GM23248 (cell line): ENCODE results near the gene THBS3. TPM values are rescaled to one million over a fixed set of nuclear protein-coding genes. Genes with fewer than 3 reads are reported as not detected.
"Not testable (repeated sequence)": the region's sequence is repeated elsewhere in the genome, so short reads cannot be mapped to it uniquely, and the experiment has no call there.

Source experiments
- DNase-seq: peaks from one replicate; pipeline ENCODE4 v3.0.0-alpha.2; 2015
- H2AFZ ChIP-seq: fragments of 200-600 bp; sonication (generic); 2 replicates; pipeline ENCODE4 v1.6.1; 2016; ENCODE audit warnings: antibody characterized with exemption
- H3F3A ChIP-seq: fragments of 200-600 bp; sonication (generic); 2 replicates; pipeline ENCODE4 v1.6.1; 2016; ENCODE audit warnings: mild to moderate bottlenecking, antibody characterized with exemption, mixed run types; ENCODE audit not compliant: insufficient read depth
- H3K27ac ChIP-seq: fragments of 200-600 bp; sonication (generic); 2 replicates; pipeline ENCODE4 v1.5.1; 2016; ENCODE audit warnings: mild to moderate bottlenecking
- H3K27me3 ChIP-seq: fragments of 200-600 bp; sonication (generic); replicated peaks from 2 replicates; pipeline ENCODE4 v1.6.1; 2016; ENCODE audit warnings: mild to moderate bottlenecking; ENCODE audit not compliant: insufficient read depth
- H3K36me3 ChIP-seq: fragments of 200-600 bp; sonication (generic); 2 replicates; pipeline ENCODE4 v1.6.1; 2016; ENCODE audit warnings: low read depth, mild to moderate bottlenecking
- H3K4me1 ChIP-seq: fragments of 200-600 bp; sonication (generic); 2 replicates; pipeline ENCODE4 v1.6.1; 2016; ENCODE audit warnings: mild to moderate bottlenecking; ENCODE audit not compliant: insufficient read depth
- H3K4me2 ChIP-seq: fragments of 200-600 bp; sonication (generic); one replicate; pipeline ENCODE4 v1.6.1; 2016; ENCODE audit warnings: mild to moderate bottlenecking; ENCODE audit not compliant: unreplicated experiment
- H3K4me3 ChIP-seq: fragments of 200-600 bp; sonication (generic); 2 replicates; pipeline ENCODE4 v1.5.1; 2016; ENCODE audit warnings: mild to moderate bottlenecking
- H3K79me2 ChIP-seq: fragments of 200-600 bp; sonication (generic); 2 replicates; pipeline ENCODE4 v1.6.1; 2016; ENCODE audit warnings: mild to moderate bottlenecking; ENCODE audit not compliant: insufficient read depth
- H3K9ac ChIP-seq: fragments of 200-600 bp; sonication (generic); 2 replicates; pipeline ENCODE4 v1.6.1; 2016; ENCODE audit warnings: mild to moderate bottlenecking
- H3K9me2 ChIP-seq: fragments of 200-600 bp; sonication (generic); 2 replicates; pipeline ENCODE4 v1.6.1; 2016; ENCODE audit warnings: mixed run types, mild to moderate bottlenecking, moderate library complexity; ENCODE audit not compliant: insufficient read depth
- H3K9me3 ChIP-seq: fragments of 200-600 bp; sonication (generic); one replicate; pipeline ENCODE4 v1.6.1; 2017; ENCODE audit warnings: low read depth
- H4K20me1 ChIP-seq: fragments of 200-600 bp; sonication (generic); 2 replicates; pipeline ENCODE4 v1.6.0; 2016; ENCODE audit not compliant: insufficient read depth
- EZH2 ChIP-seq: fragments of 200-600 bp; sonication (generic); IDR thresholded peaks from 2 replicates; pipeline ENCODE4 v1.6.1; 2018; ENCODE audit warnings: antibody characterized with exemption, mild to moderate bottlenecking; ENCODE audit not compliant: insufficient read depth, poor library complexity, severe bottlenecking
- EZH2phosphoT487 ChIP-seq: fragments of 200-600 bp; sonication (generic); IDR thresholded peaks from 2 replicates; pipeline ENCODE4 v1.6.1; 2018; ENCODE audit warnings: antibody characterized with exemption, moderate library complexity, mild to moderate bottlenecking, low read depth; ENCODE audit not compliant: insufficient read depth
- WGBS, 2 experiments: methylation state at CpG; one replicate each; pipeline ENCODE4 v1.1.6; 2015 to 2017; ENCODE audit warnings: low lambda C conversion rate in 2 of 2, low coverage in 1 of 2; ENCODE audit errors: missing lambda C conversion rate in 2 of 2; 5-methylcytosine and 5-hydroxymethylcytosine counted together
- in situ Hi-C: fragments of 300-500 bp; cut with MboI; formaldehyde crosslinking; loops from 2 replicates; pipeline ENCODE4 v1.15.0; 2020
- microRNA counts: library from miRNA; unstranded; fragments of <30 nt; microRNA quantifications from one replicate; lab custom pipeline; 2016
- polyA plus RNA-seq: library from polyadenylated mRNA; unstranded; fragments of >200 nt; fragmentation: Nextera tagmentation; extraction: Ambion mirVana; gene quantifications from 2 replicates; pipeline ENCODE4 v1.2.1, GENCODE V29; 2016
- small RNA-seq: library from RNA; depleted of rRNA; stranded (forward); fragments of <200 nt; gene quantifications from one replicate; pipeline ENCODE3, GENCODE V24; 2014; ENCODE audit warnings: low read depth, low replicate concordance
- total RNA-seq: library from RNA; depleted of rRNA; stranded (reverse); fragments of >200 nt; shearing (Covaris generic); gene quantifications from 2 replicates; pipeline ENCODE4 v1.2.3, GENCODE V29; 2014; rRNA removed

The THBS3 gene
- total and polyA plus RNA-seq, 2 experiments from 2014 or later: 16.6 to 20.6 TPM

GRCh38 chr1:155160128-155160527, 47.6 kb downstream of the THBS3 start:
- H3K9ac ChIP-seq: no peak overlapping the region
- 48 to 55% methylated on average over 8 of the region's 8 CpGs for WGBS, 2 experiments
- H3K4me1 ChIP-seq: no peaks in the 10 kb centered on the region
- no peaks in the 10 kb centered on the region for H3K9me3 ChIP-seq
- no peaks in the 10 kb centered on the region for H3K36me3 ChIP-seq
- no peaks in the 10 kb centered on the region for H4K20me1 ChIP-seq
- in situ Hi-C loops: no loop called here
- no peak overlapping the region for H3K4me2 ChIP-seq
- peaks cover 10% of the 10 kb centered on the region; the same call in 1 of the 2 replicates for H3K27me3 ChIP-seq
- DNase-seq: no peak
- no peaks in the 10 kb centered on the region for H3K79me2 ChIP-seq
- no peak for TF ChIP-seq EZH2
- no peak for TF ChIP-seq EZH2phosphoT487
- H2AFZ ChIP-seq: no peak overlapping the region
- H3K4me3 ChIP-seq: no peak overlapping the region
- no peaks in the 10 kb centered on the region for H3F3A ChIP-seq
- H3K27ac ChIP-seq: no peak overlapping the region
- no peaks in the 10 kb centered on the region for H3K9me2 ChIP-seq

GRCh38 chr1:155158991-155159390, 48.7 kb downstream of the THBS3 start:
- DNase-seq: no peak
- WGBS, 2 experiments: 50 to 56% methylated on average over 1 of the region's 1 CpG
- H3K27ac ChIP-seq: no peak overlapping the region
- no peak overlapping the region for H2AFZ ChIP-seq
- TF ChIP-seq EZH2 (no peak), EZH2phosphoT487 (no peak)
- H3K9ac ChIP-seq: no peak overlapping the region
- no peak overlapping the region for H3K4me3 ChIP-seq
- no peak overlapping the region for H3K4me2 ChIP-seq
- H3F3A ChIP-seq: no peaks in the 10 kb centered on the region
- H3K27me3 ChIP-seq: peaks cover 12% of the 10 kb centered on the region; the same call in 1 of the 2 replicates
- H3K79me2 ChIP-seq: no peaks in the 10 kb centered on the region
- in situ Hi-C loops: no loop called here
- no peaks in the 10 kb centered on the region for H3K9me2 ChIP-seq
- H3K36me3 ChIP-seq: no peaks in the 10 kb centered on the region
- no peaks in the 10 kb centered on the region for H4K20me1 ChIP-seq
- no peaks in the 10 kb centered on the region for H3K9me3 ChIP-seq
- no peaks in the 10 kb centered on the region for H3K4me1 ChIP-seq

GRCh38 chr1:155155996-155156643, 51.6 kb downstream of the THBS3 start:
- H3F3A ChIP-seq, H3K9me2 ChIP-seq, H3K9ac ChIP-seq, DNase-seq, H3K79me2 ChIP-seq, H4K20me1 ChIP-seq, H3K27ac ChIP-seq, H3K4me1 ChIP-seq, in situ Hi-C loops, H2AFZ ChIP-seq, H3K4me2 ChIP-seq, H3K36me3 ChIP-seq, H3K9me3 ChIP-seq, H3K4me3 ChIP-seq: not testable (repeated sequence)
- peaks cover 12% of the 10 kb centered on the region; the same call in 1 of the 2 replicates for H3K27me3 ChIP-seq
- WGBS, 2 experiments: 27 to 28% methylated on average over 3 of the region's 3 CpGs

MicroRNAs encoded within 50 kb of the gene (microRNA counts, 767-probe panel; counts per million panel counts)
- microRNA hsa-miR-92b-3p (lab: Ali Mortazavi, UCI): 447 counts per million, percentile 86 among the panel's probes with 10 or more counts

Small RNAs within 50 kb of the gene (small RNA-seq; reads per million reads assigned to genes)
- gene HMGN2P18: not detected

Other genes with a start within 250 kb of the THBS3 start
- 13.2 and 14.9 TPM in 2 replicates for gene PYGO2, start 246.1 kb downstream of the THBS3 start, total RNA-seq
- 14.7 and 15.4 TPM in 2 replicates for gene PYGO2, start 246.1 kb downstream of the THBS3 start, polyA plus RNA-seq
- gene SHC1, start 237.2 kb downstream of the THBS3 start, total RNA-seq: 295 and 319 TPM in 2 replicates
- 275 and 278 TPM in 2 replicates for gene SHC1, start 237.2 kb downstream of the THBS3 start, polyA plus RNA-seq
- 45.6 and 50.3 TPM in 2 replicates for gene CKS1B, start 233.2 kb downstream of the THBS3 start, total RNA-seq
- gene CKS1B, start 233.2 kb downstream of the THBS3 start, polyA plus RNA-seq: 113 and 119 TPM in 2 replicates
- gene FLAD1, start 224.6 kb downstream of the THBS3 start, total RNA-seq: 15.6 and 21.3 TPM in 2 replicates
- gene FLAD1, start 224.6 kb downstream of the THBS3 start, polyA plus RNA-seq: 26.4 and 30.2 TPM in 2 replicates
- gene LENEP, start 214.3 kb downstream of the THBS3 start, total RNA-seq: not detected in 2 replicates
- not detected in 2 replicates for gene LENEP, start 214.3 kb downstream of the THBS3 start, polyA plus RNA-seq
- 16.8 and 27.0 TPM in 2 replicates for gene ZBTB7B, start 205.1 kb downstream of the THBS3 start, total RNA-seq
- 2.3 and 2.9 TPM in 2 replicates for gene ZBTB7B, start 205.1 kb downstream of the THBS3 start, polyA plus RNA-seq
- not detected in 2 replicates for gene DCST2, start 174.1 kb downstream of the THBS3 start, total RNA-seq
- gene DCST2, start 174.1 kb downstream of the THBS3 start, polyA plus RNA-seq: 0.14 and 0.16 TPM in 2 replicates
- not detected in 2 replicates for gene DCST1, start 174.1 kb downstream of the THBS3 start, total RNA-seq
- gene DCST1, start 174.1 kb downstream of the THBS3 start, polyA plus RNA-seq: not detected in 2 replicates
- 85.6 and 109 TPM in 2 replicates for gene ADAM15, start 156.6 kb downstream of the THBS3 start, total RNA-seq
- gene ADAM15, start 156.6 kb downstream of the THBS3 start, polyA plus RNA-seq: 73.0 and 80.4 TPM in 2 replicates
- 2.4 and 5.5 TPM in 2 replicates for gene EFNA4, start 144.2 kb downstream of the THBS3 start, total RNA-seq
- gene EFNA4, start 144.2 kb downstream of the THBS3 start, polyA plus RNA-seq: 4.4 and 4.6 TPM in 2 replicates
- gene EFNA3, start 129.1 kb downstream of the THBS3 start, total RNA-seq: 1.4 and 3.0 TPM in 2 replicates
- 2.5 and 2.7 TPM in 2 replicates for gene EFNA3, start 129.1 kb downstream of the THBS3 start, polyA plus RNA-seq
- not detected in 2 replicates for gene EFNA1, start 80.0 kb downstream of the THBS3 start, total RNA-seq
- not detected in 2 replicates for gene EFNA1, start 80.0 kb downstream of the THBS3 start, polyA plus RNA-seq
- 33.4 and 34.1 TPM in 2 replicates for gene SLC50A1, start 72.0 kb downstream of the THBS3 start, total RNA-seq
- gene SLC50A1, start 72.0 kb downstream of the THBS3 start, polyA plus RNA-seq: 55.1 and 58.3 TPM in 2 replicates
- 21.8 and 50.7 TPM in 2 replicates for gene DPM3, start 67.4 kb downstream of the THBS3 start, total RNA-seq
- gene DPM3, start 67.4 kb downstream of the THBS3 start, polyA plus RNA-seq: 75.3 and 82.3 TPM in 2 replicates
- 92.7 and 189 TPM in 2 replicates for gene KRTCAP2, start 34.6 kb downstream of the THBS3 start, total RNA-seq
- 480 and 484 TPM in 2 replicates for gene KRTCAP2, start 34.6 kb downstream of the THBS3 start, polyA plus RNA-seq
- 3.4 TPM in 2 replicates for gene TRIM46, start 34.0 kb downstream of the THBS3 start, total RNA-seq
- 1.6 and 2.1 TPM in 2 replicates for gene TRIM46, start 34.0 kb downstream of the THBS3 start, polyA plus RNA-seq
- 39.6 and 61.4 TPM in 2 replicates for gene MTX1, start 798 bp upstream of the THBS3 start, total RNA-seq
- 69.2 and 78.6 TPM in 2 replicates for gene MTX1, start 798 bp upstream of the THBS3 start, polyA plus RNA-seq
- gene ENTREP3, start 47.6 kb upstream of the THBS3 start, total RNA-seq: 6.4 and 8.0 TPM in 2 replicates
- gene ENTREP3, start 47.6 kb upstream of the THBS3 start, polyA plus RNA-seq: 8.0 TPM in 2 replicates
- gene SCAMP3, start 54.5 kb upstream of the THBS3 start, total RNA-seq: 53.6 and 80.5 TPM in 2 replicates
- 135 and 141 TPM in 2 replicates for gene SCAMP3, start 54.5 kb upstream of the THBS3 start, polyA plus RNA-seq
- 16.8 and 24.0 TPM in 2 replicates for gene CLK2, start 65.6 kb upstream of the THBS3 start, total RNA-seq
- 10.2 and 10.4 TPM in 2 replicates for gene CLK2, start 65.6 kb upstream of the THBS3 start, polyA plus RNA-seq
- gene HCN3, start 69.6 kb upstream of the THBS3 start, total RNA-seq: 0.76 and 1.4 TPM in 2 replicates
- gene HCN3, start 69.6 kb upstream of the THBS3 start, polyA plus RNA-seq: 1.6 and 1.9 TPM in 2 replicates
- gene PKLR, start 93.5 kb upstream of the THBS3 start, total RNA-seq: not detected in 2 replicates
- gene PKLR, start 93.5 kb upstream of the THBS3 start, polyA plus RNA-seq: 0.08 TPM in 1 of 2 replicates, not detected in the other
- gene FDPS, start 101.0 kb upstream of the THBS3 start, total RNA-seq: 96.3 and 103 TPM in 2 replicates
- 106 and 116 TPM in 2 replicates for gene FDPS, start 101.0 kb upstream of the THBS3 start, polyA plus RNA-seq
- gene RUSC1, start 113.0 kb upstream of the THBS3 start, total RNA-seq: 31.9 and 34.4 TPM in 2 replicates
- gene RUSC1, start 113.0 kb upstream of the THBS3 start, polyA plus RNA-seq: 30.4 and 32.6 TPM in 2 replicates